T47D (cell line): ENCODE results near the gene ZC3H11A.
"Not testable (repeated sequence)": the region's sequence is repeated elsewhere in the genome, so short reads cannot be mapped to it uniquely, and the experiment has no call there.

ENCODE experiments used
- DNase-seq, 2 experiments: peaks; one replicate each; pipeline versions ENCODE4 v3.0.0 to v3.0.0-alpha.2; 2011 to 2012; ENCODE audit warnings: low read depth in 1 of 2, low spot score in 1 of 2
- JUND ChIP-seq: IDR thresholded peaks from 2 replicates; pipeline ENCODE4 v1.6.1; 2012; ENCODE audit warnings: low read depth
- in situ Hi-C: cut with HindIII; loops from 2 replicates; pipeline ENCODE4 v1.10.0; 2016; ENCODE audit warnings: low sequenced_read_pairs, low pct_unique_long_range_greater_than_20kb

Gene ZC3H11A

DNA sequence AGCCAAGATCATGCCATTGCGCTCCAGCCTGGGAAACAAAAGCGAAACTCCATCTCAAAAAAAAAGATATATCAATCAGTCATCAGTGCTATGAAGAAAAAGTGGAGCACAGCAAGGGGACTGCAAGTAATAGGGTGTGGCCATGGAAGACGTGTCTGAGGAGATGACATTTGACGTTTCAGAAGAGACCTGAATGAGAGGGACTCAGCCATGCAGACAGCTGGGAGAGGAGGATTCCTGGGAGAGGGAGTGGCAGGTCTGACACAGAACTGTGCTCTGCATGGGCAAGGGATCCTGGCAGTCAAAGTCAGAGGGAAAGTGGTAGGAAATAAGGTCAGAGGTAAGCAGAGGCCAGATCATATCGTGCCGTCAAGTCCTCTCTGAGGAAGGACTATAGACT, 27.2 kb upstream of the ZC3H11A start:
- TF ChIP-seq JUND, result no peak
- no peak for DNase-seq
- in situ Hi-C loops, result no loop called here

DNA sequence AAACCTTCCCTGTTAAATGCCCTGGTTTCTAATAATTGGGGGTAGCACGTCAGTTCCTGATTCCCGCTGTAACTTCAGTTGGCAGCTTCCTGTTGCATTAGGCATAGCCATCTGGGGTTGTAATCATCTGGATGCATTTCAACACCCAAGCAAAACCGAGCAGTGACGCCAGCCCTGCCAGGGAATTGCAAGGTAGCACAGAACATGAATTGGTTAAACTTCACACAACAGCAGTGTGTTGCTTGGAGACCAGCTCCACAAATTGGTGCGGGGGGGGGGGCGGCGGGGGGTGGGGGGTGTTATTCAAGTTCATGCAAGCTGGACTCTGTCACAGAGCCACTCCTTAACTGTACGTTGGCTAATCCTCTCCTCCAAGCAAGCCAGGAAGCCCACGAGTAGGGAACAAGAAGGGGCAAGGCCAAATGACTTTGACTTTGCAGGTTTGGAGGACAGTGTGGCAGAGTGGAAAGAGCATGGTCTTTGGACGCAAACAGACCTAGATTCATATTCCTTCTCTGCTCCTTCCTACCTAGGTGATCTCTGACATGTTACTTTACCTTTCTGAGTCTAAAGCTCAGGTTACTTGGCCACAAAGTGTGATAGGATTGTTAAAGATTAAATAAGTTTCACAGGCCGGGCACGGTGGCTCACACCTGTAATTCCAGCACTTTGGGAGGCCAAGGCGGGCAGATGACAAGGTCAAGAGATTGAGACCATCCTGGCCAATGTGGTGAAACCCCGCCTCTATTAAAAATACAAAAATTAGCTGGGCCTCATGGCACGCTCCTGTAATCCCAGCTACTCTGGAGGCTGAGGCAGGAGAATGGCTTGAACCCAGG, 25.7 kb upstream of the ZC3H11A start:
- no peak for TF ChIP-seq JUND
- in situ Hi-C loops, result no loop called here
- no peak for DNase-seq

DNA sequence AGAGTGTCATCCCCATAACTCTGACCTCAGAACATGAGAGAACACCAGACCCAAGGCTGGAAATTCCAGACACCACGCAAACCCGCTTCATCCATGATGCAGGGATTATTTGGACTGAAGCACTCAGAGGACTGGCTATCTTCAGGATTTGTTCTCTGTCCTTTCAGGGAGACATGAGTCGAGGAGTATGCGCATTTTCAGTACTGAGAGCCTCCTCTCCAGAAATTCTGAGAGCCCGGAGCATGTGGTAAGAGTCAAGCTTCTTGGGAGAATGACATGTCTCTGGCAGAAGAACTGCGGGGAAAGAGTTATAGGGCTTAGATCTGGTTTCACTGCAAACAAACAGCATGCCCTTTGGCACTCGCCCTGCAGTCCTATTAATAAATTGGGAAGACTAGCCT, 23.5 kb upstream of the ZC3H11A start:
- no peak for DNase-seq
- no peak for TF ChIP-seq JUND
- in situ Hi-C loops, result no loop called here

DNA sequence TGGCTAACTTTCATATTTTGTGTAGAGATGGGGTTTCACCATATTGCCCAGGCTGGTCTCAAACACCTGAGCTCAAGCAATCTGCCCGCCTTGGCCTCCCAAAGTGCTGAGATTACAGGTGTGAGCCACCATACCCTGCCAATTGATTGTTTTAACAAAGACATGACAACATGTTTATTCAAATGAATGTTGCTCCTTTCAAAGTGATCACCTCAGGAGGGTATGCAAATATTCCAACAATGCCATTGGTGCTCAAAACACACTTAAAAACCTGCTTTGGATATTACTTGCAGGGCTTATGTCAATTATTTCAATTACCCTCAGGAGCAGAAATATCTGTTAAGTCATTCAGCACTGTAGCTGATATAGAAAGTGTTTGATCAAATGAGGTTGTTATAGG, 22.6 kb upstream of the ZC3H11A start:
- no peak for TF ChIP-seq JUND
- in situ Hi-C loops, result no loop called here

DNA sequence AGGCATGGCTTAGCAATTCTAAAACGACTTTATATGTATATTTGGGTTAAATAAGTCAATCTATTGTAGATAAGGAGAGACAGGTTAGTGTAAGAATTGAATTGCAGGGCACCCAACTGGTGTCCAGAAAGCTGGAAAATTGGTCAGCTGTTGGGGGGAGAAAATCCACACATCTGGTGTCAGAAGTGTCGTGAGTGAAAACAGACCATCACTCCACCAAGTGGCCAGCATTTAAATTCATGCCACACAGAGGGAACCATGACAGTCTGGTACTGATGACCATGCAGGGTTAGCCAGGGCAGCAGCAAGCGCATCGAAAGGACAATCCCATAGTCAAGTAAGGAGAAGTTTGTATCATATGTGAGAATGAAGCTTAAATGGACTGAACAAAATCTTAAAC, 18.8 kb upstream of the ZC3H11A start:
- DNase-seq, result peak in 1 of 2 experiments; percentile 39
- no peak for TF ChIP-seq JUND
- in situ Hi-C loops, result no loop called here

More for the DNA sequence above, 22.6 kb upstream of the ZC3H11A start:
- no peak for DNase-seq

DNA sequence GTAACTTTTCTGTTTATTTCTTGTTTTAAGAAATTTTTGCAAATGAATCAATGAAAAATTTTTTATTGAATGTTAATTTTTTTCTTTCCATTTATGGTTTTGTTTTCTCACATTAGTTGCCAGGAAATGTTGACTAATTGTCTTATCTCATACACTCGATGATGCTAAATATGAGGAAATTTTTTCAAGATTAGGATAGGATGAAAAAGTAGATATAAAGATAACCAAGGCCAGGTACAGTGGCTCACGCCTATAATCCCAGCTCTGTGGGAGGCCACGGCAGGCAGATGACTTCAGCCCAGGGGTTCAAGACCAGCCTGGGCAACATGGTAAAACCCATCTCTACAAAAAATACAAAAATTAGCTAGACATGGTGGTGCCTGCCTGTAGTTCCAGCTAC, 17.8 kb upstream of the ZC3H11A start:
- DNase-seq, result no peak
- in situ Hi-C loops, result no loop called here
- no peak for TF ChIP-seq JUND

DNA sequence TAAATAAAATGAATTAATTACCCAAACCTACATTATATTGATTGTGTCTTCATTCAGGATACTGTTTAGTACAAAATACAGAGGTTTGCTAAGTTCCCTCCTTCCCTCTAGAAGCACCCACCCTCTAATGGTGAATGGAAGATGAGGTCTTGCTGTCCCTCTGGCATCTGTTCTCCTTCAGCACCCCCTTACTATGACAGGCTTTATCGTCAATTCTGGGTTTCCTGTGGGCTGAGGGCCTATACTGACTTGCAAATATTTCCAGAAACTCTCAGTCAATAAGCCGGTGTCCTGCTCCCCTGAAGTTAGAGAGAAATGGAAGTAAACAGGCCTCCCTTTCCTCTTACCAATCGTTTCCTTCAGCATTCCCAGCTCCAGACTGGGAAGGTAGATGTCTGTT, 17.3 kb upstream of the ZC3H11A start:
- in situ Hi-C loops, result no loop called here
- no peak for TF ChIP-seq JUND
- DNase-seq, result no peak

DNA sequence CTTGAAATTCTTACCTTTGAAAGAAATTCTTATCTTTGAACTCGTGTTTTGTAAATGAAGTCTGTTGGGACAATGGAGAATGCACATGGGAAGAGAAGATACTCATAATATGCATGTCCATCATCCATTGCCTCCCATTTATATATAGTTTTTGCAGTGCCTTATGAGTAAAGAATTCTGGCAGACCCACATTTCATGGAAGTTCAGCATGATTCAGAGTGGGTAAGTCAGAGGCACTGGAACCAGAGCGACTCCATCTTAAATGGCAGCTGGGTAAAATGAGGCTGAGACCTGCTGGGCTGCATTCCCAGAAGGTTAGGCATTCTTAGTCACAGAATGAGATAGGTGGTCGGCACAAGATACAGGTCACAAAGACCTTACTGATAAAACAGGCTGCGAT, 16.6 kb upstream of the ZC3H11A start:
- DNase-seq, result no peak
- in situ Hi-C loops, result no loop called here
- TF ChIP-seq JUND, result no peak

DNA sequence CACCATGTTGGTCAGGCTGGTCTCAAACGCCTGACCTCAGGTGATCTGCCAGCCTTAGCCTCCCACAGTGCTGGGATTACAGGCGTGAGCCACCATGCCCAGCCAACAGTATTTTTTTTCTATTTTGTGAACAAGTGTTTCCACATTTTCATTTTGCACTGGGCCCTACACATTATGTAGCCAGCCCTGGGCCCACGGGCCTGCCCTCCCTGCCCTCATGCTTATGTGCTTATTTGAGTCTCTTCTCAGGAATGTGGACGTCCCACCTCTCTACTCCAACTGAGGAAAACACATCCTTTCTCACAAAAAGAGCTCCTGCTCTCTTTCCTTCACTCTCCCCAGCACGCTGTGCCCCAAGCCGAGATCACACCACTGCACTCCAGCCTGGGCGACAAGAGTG, 13.5 kb upstream of the ZC3H11A start:
- TF ChIP-seq JUND, result no peak
- in situ Hi-C loops, result no loop called here

DNA sequence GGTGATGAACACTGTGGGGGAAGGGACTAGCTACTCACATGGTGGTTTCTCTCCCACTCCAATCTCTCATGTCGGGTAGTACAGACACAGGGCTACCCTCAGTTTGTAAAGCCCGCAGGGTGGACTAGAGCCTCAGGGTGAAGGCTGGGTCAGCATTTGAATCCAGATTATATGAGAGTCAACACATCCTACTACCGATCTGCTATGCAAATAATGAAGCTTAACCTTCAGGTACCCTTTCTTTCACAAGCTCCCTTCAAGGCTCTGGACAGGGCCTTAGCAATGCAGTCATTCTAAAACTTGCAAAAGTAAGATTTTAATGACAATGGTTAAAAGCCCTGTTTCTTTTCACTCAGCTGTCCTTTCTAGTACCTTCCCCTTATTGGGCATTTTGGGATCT, 5.5 kb upstream of the ZC3H11A start:
- no peak for TF ChIP-seq JUND
- in situ Hi-C loops, result no loop called here
- no peak for DNase-seq

More for the DNA sequence above, 13.5 kb upstream of the ZC3H11A start:
- no peak for DNase-seq

DNA sequence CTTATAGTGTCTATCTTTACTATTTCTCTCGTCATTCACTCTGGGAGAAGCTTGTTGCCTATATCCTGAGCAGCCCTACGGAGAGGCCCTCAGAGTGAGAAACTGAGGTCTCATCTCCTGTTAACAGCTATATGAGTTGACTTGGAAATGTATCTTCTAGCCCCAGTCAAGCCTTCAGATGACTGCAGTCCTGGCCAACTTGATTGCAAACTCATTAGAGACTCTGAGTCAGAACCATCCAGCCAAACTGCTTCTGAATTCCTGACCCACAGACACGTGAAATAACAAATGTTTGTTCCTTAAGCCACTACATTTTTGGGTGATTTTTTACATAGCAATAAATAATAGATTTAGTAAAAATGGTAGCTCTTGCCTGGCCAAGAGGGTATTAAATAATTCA, 3.9 kb upstream of the ZC3H11A start:
- TF ChIP-seq JUND, result no peak
- in situ Hi-C loops, result no loop called here
- no peak for DNase-seq

DNA sequence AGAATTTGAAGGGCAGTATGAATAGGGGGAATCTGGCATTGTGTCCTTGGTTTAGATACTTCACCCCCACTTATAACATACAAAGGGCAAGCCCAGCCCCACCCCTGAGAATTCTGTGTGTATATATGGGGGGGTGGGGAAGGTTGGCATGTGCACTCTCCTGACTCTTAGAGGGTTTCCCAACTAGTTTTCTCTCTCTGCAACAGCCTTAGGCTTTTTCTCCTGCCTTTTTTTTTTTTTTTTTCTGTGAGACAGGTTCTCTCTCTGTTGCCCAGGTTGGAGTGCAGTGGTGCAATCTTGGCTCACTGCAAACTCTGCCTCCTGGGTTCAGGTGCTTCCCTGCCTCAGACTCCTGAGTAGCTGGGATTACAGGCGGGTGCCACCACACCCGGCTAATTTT, 2.9 kb upstream of the ZC3H11A start:
- no peak for TF ChIP-seq JUND
- in situ Hi-C loops, result no loop called here
- DNase-seq, result no peak

DNA sequence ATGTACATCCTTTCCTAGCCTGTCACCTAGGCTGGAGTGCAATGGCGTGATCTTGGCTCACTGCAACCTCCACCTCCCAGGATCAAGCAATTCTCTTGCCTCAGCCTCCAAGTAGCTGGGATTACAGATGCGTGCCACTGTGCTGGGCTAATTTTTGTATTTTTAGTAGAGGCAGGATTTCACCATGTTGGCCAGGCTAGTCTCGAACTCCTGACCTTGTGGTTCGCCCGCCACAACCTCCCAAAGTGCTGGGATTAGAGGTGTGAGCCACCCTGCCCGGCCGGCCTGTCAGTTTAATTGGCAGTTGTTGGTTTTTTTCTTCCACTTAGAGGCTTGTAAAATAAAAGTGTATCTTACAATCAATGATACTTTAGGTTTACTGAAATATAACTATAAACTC, 1.9 kb upstream of the ZC3H11A start:
- DNase-seq, in situ Hi-C loops: not testable (repeated sequence)

DNA sequence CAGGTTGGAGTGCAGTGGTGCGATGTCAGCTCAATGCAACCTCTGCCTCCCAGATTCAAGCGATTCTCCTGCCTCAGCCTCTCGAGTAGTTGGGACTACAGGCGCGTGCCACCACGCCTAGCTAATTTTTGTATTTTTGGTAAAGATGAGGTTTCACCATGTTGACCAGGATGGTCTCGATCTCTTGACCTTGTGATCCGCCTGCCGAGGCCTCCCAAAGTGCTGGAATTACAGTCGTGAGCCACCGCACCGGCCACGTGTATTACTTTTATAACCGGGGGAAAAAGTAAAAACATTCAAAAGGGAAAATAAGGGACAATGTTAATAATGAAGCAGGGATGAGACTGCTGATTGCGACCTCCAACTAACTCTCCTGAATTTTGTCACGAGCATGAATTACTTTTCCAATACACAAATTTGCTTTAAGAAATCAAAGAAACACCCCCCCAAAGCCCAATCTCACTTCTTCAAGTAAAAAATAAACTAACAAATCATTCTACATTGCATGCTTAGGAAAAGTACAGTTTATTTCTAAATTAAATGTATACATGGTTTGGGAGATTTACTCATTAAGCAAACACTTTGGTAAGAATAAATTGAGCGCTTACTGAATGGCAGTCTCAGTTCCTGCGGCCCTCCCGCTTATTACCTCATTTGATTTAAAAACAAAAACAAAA, 521 bp upstream of the ZC3H11A start:
- no peak for DNase-seq
- TF ChIP-seq JUND, result no peak
- in situ Hi-C loops, result no loop called here
